Tongue (tissue), 3 donors: ENCODE results near the gene LHB. TPM values are rescaled to one million over a fixed set of nuclear protein-coding genes. Genes with fewer than 3 reads are reported as not detected.

Experiments
- DNase-seq: peaks from one replicate; pipeline ENCODE4 v3.0.0-alpha.2; 2015
- small RNA-seq: library from RNA; depleted of rRNA; stranded (forward); fragments of <200 nt; gene quantifications from one replicate; pipeline ENCODE3, GENCODE V24; 2014; ENCODE audit warnings: low replicate concordance
- total RNA-seq: library from RNA; depleted of rRNA; stranded (reverse); fragments of >200 nt; gene quantifications from one replicate; pipeline ENCODE4 v1.2.3, GENCODE V29; 2014

Gene LHB
- total RNA-seq, 1 donor from 2014 or later: not detected

DNA sequence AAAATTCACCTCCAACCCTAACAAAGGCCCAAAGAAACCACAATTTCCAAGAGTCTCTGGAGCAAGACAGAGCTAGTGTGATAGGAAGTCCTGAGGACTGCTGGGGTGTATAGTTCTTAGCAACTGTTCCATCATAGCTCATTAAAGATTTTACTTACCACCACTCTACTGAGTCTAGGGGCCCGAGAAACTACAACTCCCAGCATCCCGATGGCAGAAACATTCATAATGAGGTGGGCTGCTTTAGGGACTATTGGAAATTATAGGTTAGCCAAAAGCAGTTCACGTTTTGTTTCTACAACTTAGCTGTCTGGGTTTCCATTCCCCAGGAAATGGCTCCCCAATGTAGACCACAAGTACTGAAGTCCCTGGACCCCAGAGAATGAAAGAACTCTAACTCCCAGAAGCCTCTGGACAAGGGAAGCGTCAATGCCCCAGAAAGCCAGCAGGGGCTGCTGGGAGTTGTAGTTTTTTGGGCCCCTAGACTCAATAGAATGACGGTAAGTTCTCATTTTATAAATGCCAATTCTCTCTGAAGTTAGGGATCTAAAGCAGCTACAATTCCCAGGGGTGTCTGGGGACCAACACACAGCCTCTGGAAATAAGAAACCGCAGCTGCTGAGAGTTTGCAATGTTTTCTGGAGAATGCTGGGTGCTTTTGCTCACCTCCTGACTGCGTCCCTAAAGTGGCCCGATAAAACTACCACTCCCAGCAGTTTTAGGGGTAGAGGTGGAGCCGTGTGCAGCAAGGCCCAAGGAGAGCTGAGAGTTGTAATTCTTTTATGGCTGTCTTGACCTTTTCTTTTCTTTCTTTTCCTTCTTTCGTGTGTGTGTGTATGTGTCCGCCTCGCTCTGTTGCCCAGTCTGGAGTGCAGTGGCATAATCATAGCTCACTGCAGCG lies 40.7 kb downstream of the LHB start:
- DNase-seq: peak; percentile 70

DNA sequence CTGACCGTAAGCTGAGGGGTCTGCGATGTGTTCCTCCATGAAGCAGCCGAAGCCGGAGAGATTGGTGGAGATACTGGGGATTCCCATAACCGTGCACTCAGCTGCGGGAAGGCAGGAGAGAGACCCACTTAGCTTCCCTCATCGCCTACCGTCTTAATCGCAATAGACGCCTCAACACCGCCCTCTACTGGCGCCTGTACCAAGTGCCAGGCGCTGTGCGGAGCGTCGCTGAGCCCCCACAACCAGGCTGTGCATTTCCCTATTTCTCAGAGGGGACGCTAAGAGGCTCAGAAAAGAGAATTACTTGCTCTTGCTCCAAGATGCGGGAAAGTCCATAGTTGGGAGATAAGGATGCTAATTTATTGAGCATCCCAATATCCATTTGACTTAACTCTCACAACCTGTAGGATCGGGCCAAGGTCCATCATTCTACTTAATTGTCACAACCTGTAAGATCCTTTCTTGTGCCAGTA lies 45.9 kb downstream of the LHB start:
- DNase-seq: peak; percentile 91

- DNase-seq: no peak
Observed at GRCh38 chr19:48970139-48970766, 46.6 kb downstream of the LHB start.

DNA sequence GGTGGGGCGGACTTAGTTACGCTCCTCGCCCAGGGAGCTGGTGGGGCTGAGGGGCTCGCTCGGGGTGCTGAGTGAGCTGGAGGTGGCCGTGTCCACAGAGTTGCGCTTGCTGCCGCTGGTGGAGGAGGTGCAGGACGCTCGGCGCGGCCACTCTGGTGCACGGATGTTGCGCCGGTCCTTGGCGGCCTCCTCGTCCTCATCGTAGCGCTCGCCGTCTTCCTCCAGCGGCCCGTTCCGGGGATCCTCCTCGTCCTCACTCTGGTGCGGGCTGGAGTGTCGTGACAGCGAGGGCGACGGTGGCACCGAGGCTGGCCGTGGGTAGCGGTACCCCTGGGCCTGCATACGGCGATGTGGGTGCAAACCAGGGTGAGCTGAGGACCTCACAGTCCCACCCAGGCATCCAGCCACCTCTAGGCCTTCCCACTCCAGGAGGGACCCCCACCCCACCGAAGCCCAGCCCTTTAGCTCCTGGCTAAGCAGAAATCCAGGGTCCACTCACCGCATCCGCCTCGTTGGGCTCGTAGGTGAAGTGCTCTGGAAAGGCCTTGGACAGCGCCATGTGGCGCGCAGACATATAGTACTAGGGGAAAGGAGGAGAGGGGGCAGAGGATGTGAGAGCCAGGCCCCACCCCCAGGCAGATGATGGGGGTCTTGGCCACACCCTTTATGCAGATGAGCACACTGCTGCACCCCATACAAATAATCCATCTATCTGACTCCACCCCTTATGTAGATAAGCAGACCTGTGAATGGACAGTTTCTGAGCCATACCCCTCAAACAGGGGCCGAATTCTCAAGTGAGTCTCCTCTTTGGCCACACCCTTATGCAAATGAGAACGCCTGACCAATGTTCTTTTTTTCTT lies 47.4 kb downstream of the LHB start:
- DNase-seq: no peak

DNA sequence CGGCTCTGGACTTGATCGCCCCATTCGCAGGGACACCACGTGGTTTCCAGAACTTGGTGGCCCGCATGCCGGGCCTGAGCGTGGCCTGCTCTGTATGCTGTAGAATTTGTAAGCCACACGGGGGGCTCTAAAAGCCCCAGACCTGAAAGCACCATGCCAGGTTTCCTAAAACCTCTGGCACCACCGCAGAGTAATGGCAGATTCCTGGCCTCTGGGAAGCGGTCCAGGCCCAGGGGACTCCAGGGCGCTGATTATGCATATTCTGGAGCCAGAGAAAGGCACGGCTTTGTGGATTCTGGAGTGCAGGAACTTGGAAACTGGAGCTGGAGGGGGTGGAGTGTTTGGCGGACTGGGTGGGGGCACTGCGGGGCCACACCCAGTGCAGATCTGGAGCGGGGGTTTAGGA lies 48.1 kb downstream of the LHB start:
- DNase-seq: no peak

GRCh38 chr19:48968179-48968661 lies 48.7 kb downstream of the LHB start:
- DNase-seq: no peak

- DNase-seq: no peak
Observed at GRCh38 chr19:48967346-48968178, 49.3 kb downstream of the LHB start.

DNA sequence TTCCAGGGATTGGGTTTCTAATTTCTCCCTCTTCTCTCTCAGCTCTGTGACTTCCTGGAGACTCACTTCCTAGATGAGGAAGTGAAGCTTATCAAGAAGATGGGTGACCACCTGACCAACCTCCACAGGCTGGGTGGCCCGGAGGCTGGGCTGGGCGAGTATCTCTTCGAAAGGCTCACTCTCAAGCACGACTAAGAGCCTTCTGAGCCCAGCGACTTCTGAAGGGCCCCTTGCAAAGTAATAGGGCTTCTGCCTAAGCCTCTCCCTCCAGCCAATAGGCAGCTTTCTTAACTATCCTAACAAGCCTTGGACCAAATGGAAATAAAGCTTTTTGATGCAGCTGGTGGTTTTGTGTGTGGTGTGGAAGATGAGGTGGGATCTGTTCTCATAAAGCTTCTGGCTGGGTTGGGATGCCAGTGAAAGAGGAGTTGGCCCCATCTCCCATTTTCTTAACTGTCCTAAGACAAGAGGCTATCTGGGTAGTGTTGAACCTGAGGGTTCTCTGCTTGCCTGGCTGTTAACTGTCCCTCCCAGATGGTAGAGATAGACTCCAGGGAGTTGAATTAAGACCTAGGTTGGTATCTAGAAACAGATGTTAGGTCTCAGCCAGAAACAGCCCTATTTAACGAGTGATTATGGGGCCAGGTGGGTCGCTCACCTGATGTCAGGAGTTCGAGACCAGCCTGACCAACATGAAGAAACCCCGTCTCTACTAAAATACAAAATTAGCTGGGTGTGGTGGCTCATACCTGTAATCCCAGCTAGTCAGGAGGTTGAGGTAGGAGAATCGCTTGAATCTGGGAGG lies 50.1 kb downstream of the LHB start:
- DNase-seq: no peak

Small RNA genes within 50 kb of the gene (small RNA-seq; reads per million reads assigned to genes)
- gene MIR6798: 0.05 reads per million

Other genes with a start within 250 kb of the LHB start
- 23.1 TPM for gene BCAT2, start 206.1 kb downstream of the LHB start, total RNA-seq
- 1.2 TPM for gene HSD17B14, start 180.6 kb downstream of the LHB start, total RNA-seq
- gene PLEKHA4, start 148.5 kb downstream of the LHB start, total RNA-seq: 18.1 TPM
- gene PPP1R15A, start 144.7 kb downstream of the LHB start, total RNA-seq: 64.0 TPM
- not detected for gene TULP2, start 118.3 kb downstream of the LHB start, total RNA-seq
- 154 TPM for gene NUCB1, start 116.8 kb downstream of the LHB start, total RNA-seq
- gene DHDH, start 83.4 kb downstream of the LHB start, total RNA-seq: not detected
- gene BAX, start 62.2 kb downstream of the LHB start, total RNA-seq: 22.1 TPM
- gene FTL, start 51.8 kb downstream of the LHB start, total RNA-seq: 430 TPM
- gene GYS1, start 23.8 kb downstream of the LHB start, total RNA-seq: 88.6 TPM
- 96.6 TPM for gene RUVBL2, start 23.2 kb downstream of the LHB start, total RNA-seq
- not detected for gene CGB3, start 7.2 kb upstream of the LHB start, total RNA-seq
- not detected for gene CGB2, start 14.8 kb upstream of the LHB start, total RNA-seq
- not detected for gene CGB1, start 19.8 kb upstream of the LHB start, total RNA-seq
- gene CGB5, start 26.8 kb upstream of the LHB start, total RNA-seq: not detected
- not detected for gene CGB8, start 32.0 kb upstream of the LHB start, total RNA-seq
- gene CGB7, start 40.7 kb upstream of the LHB start, total RNA-seq: 0.21 TPM
- gene NTF4, start 47.7 kb upstream of the LHB start, total RNA-seq: 6.5 TPM
- gene KCNA7, start 55.6 kb upstream of the LHB start, total RNA-seq: 15.7 TPM
- gene SNRNP70, start 68.4 kb upstream of the LHB start, total RNA-seq: 150 TPM
- gene LIN7B, start 97.3 kb upstream of the LHB start, total RNA-seq: 6.1 TPM
- gene C19orf73, start 102.1 kb upstream of the LHB start, total RNA-seq: 0.51 TPM
- 9.7 TPM for gene PPFIA3, start 102.5 kb upstream of the LHB start, total RNA-seq
- gene HRC, start 138.3 kb upstream of the LHB start, total RNA-seq: 154 TPM
- 28.2 TPM for gene TRPM4, start 140.7 kb upstream of the LHB start, total RNA-seq